Activated CD4-positive, alpha-beta T cell treated with anti-CD3 and anti-CD28 coated beads, Interleukin-2, amount 50 U/mL, for 4 hours (primary cell): Measurements from ENCODE around the gene EPN3.

Source experiments
- DNase-seq, 2 experiments: peaks; one replicate each; pipeline ENCODE4 v3.0.0-alpha.2; 2020

The EPN3 gene

DNA sequence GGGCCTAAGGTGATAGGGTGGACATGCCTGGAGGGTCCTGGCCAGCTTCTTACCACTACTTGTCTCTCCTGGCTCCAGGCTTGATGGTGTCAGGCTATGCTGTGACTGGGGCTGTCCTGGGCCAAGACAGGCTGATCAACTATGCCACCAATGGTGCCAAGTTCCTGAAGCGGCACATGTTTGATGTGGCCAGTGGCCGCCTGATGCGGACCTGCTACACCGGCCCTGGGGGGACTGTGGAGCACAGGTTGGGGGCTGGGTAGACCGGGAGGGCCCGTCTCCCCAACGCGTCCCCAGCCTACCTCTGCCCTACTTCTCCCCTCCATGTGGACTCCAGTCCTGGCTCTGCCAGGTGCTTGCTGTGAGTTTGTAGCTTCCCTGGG is 18.9 kb downstream of the EPN3 start:
- DNase-seq = no peak

DNA sequence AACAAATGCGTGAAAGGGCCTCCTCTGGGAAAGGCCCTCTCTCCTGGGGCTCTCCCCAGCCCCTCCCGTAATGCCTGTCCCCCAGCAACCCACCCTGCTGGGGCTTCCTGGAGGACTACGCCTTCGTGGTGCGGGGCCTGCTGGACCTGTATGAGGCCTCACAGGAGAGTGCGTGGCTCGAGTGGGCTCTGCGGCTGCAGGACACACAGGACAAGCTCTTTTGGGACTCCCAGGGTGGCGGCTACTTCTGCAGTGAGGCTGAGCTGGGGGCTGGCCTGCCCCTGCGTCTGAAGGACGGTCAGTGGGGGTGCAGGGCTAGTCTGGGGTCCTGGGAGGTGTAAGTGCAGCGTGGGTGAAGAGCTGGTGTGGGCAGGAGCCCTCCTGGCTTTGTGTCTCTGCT is 19.3 kb downstream of the EPN3 start:
- DNase-seq = no peak

DNA sequence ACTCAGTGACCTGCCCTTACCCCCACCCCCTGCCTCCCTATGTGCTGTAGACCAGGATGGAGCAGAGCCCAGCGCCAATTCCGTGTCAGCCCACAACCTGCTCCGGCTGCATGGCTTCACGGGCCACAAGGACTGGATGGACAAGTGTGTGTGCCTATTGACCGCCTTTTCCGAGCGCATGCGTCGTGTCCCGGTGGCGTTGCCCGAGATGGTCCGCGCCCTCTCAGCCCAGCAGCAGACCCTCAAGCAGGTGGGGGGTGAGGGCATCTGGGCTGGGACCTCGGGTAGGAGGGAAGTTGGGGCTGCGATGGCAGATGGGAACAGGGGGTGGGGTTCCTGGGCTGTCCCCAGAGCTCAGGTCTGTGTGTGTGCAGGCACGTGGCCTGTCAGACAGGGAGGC is 21.7 kb downstream of the EPN3 start:
- DNase-seq = no peak

DNA sequence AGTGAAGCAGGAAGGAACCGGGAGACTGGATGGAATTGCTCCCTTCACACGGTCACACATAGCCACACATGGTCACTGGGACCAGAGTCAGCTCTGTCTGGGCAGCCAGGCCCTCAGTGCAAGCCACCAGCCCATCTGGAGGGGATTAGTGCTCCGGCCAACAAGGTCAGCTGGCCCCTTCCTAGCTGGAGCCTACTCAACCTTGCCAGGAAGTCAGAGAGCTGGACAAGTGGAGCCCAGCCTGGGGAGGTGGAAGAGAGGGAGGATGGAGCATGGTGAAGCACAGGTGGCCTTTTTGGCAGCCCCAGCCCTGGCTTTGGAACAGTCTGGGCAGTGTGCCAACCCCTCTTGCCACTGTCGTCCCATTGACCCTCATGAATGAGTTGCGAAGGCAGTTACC is 24.3 kb downstream of the EPN3 start:
- DNase-seq = no peak

DNA sequence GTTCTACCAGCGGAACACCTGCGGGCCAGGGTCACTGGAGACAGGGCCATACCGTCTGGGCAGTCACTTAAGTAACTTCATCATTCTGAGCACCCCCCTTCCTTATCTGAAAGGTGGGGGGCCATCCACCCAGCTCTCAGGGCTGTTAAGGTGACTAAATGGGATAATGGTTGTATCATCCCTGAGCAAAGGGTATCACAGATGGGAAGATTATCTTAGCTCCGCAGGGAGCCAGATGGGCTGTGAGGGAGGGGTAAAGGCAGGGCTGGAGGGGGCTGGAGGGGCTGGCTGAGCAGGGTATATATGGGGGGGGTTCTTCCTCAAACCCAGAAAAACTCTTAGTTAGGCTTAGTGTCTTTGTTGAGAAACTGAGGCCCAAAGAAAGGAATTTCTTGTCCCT is 25.1 kb downstream of the EPN3 start:
- no peak for DNase-seq

DNA sequence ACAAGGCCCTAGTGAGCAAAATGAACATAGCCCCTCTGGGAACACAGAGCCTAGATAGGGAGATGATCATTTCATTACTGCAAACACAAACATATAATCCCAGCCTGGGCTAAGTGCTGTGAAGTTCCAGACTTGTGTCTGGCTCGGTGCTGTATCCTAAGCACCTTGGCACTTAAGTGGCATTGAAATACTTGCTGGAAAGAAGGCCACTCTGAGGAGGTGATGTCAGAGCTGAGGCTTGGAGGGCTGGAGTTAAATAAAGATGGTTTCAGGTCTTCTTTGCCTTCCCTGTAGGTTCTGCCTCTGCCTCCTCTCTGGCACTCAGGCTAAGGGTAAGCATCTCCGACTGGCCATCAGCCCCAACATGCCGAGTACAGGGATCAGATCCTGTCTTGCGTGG is 25.6 kb downstream of the EPN3 start:
- no peak for DNase-seq

DNA sequence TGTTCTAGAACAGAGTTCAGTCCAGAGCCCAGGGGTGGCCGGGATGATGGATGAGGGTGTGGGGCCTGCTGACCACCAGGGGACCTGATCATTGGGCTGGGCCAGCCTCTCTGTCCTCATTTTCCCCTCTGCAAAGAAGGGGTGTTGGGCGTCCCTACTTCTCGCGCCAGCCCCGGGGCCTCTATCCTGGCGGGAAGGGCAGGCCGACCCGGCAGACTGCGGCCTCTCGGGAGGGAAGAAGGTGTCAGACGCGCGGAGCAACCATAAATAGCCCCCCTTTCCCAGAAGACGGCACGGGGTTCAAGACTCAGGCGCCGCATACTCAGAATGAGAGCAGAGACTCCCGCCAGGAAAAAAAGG is 26.0 kb downstream of the EPN3 start:
- DNase-seq = no peak

DNA sequence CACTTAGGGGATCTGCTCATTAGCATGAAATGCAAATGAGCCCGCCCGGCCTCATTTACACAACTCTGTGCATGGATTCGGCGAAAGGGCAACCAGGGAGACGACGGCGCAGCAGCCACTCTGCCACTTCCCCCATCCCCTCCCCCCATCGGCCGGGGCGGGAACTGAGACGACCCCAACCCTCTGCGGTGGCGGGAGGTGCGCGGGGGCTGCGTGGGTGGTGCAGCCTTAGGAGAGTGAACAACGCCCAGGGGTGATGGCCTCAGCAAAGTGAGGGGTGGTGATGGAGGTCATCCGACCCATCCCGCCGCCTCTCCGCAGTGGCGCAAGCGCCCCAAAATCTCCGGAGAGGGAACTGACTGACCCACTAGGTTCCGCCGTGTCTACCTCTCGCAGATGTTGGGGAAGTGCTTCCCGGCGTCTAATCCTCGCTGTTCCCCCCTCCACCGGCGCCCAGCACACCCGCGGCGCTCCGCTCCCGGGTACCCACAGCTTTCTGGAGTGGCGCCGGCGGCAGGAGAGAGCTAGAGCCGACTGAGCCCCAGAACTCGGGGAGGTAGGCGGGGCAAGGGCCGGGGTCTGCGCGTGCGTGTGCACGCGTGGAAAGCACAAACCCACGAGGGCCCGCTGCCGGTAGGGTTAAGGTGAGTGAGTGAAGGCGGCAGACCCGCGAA is 26.5 kb downstream of the EPN3 start:
- DNase-seq = no peak

DNA sequence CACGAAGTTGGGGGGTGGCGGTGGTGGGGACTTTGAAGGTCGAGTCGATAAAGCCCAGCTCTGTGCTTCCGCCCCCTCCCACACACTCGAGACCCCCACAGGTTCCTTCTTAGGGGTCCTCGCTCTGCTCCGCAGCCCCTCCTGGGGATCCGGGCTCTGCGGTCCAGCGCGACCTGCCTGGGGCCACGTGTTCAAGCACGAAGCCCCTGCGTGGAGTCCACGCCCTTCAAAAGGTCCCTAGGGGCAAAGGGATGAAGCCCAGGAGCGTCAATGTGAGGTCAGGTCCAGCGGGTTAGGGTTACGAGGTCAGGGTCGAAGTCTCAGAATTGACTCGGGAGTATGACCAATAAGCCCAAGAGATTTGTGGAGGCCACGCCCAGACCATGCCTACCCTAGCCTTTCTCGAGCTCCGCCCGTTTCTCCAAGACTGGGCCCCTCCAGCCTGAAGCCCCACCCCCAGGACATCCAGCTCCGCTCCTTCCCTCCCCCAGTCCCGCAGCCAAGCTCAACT is 27.2 kb downstream of the EPN3 start:
- no peak for DNase-seq

DNA sequence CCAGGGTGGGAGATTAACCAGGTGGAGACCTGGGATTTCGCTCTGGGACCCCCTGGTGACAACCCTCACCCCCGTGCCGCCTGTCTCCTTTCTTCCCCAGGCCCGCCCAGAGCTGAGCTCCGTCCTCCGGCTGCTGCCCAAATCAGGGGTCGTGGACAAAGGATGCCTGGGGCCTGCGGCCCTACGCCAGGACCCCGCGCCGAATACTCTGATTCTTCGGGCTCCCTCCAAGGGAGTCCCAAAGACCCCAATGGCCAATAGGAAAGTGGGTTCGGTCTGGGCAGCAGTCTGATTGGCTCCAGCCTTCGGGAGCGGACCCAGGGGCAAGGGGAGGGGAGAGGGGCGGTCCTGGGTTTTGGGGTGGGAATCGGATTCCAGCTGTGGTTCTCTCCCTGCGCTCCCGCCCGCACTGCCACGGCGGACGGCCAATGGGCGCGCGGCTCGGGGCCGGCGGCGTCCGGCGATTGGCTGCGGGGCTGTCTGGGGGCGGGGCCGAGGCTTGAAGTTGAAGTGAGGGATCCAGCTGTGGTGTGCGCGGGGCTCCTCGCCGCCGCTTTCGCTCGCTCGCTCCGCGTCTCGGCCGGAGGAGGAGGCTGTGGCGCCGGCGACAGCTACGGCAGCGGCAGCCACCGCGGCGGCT is 27.8 kb downstream of the EPN3 start, which contains the start of gene CACNA1G:
Gene CACNA1G (plus strand): TSS at position 531 of the 640 bp plus-strand sequence. CDS start 745 bp downstream, outside the sequence.
- DNase-seq = peak; percentile 83 to 86

DNA sequence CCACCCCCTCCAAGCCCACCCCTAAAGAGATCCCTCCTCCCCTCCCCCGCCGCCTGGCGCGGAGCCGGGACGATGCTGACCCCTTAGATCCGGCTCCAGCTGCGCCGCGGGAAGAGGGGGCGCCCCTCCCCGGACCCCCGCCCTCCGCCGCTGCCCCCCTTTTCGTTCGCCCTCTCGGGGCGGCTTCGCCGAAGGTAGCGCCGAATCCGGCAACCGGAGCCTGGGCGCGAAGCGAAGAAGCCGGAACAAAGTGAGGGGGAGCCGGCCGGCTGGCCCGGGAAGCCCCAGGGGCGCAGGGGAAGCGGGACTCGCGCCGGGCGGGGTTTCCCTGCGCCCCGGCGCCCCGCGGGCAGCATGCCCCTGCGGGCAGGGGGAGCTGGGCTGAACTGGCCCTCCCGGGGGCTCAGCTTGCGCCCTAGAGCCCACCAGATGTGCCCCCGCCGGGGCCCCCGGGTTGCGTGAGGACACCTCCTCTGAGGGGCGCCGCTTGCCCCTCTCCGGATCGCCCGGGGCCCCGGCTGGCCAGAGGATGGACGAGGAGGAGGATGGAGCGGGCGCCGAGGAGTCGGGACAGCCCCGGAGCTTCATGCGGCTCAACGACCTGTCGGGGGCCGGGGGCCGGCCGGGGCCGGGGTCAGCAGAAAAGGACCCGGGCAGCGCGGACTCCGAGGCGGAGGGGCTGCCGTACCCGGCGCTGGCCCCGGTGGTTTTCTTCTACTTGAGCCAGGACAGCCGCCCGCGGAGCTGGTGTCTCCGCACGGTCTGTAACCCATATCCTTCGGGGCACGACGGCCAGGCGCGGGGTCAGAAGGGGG is 28.6 kb downstream of the EPN3 start:
- no peak for DNase-seq

DNA sequence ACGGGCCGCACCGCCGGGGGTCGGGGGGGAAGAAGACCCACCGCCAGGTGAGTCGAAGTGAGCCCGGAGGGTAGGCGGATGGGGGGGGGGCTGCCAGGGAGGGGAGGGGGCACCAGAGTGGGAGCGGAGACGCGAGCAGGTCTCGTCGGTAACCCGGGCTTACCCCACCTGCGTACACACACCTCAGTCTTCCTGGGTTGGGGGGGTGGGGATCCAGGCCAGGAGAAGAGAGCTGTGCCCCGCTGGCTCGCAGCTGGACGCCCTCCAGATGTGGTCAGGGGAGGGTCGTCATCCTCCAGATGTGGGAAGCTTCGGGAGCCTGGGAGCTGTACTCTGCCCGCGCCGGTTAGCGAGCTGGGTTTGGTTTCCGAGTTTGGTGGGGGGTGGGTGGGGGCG is 29.2 kb downstream of the EPN3 start:
- no peak for DNase-seq

DNA sequence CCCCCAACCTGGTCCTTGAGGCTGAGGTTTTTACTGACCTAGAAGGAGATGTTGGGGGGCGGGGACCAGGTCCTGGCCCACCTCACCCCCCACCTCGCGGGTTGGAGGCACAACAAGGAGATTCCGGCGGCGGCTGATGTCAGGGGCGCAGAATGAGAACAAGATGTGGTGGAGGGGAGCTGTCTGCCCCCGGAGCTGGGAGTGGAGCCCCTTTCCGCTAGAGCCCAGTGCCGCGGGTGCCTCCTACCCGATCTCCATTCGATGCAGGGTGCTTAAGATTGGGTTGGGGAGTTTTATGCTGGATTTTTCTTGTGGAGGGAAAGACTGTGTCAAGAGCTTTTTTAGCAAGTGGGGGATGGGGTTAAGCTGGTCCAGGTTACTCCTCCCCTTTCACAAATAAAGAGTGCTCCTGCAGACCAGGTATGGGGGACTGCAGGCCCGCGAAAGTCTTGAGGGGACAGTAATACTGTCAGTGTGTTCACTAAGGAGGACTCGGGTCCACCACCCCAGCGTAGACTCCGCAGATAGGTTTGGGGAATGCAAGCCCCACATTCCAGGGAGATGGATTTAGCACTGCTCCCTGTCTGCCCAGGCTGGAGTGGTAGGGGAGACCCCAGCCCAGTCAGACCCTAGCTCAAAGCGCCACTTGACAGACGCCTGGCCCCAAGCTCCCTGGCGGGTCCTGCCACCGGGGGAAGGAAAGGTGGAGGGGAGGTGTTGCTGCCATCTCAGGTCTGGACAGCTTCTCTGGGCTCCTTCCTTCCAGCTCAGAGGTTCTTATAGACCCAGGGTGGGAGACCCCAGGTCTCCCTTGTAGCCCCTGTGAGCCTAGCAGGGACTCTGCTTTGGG is 29.9 kb downstream of the EPN3 start:
- DNase-seq = no peak

DNA sequence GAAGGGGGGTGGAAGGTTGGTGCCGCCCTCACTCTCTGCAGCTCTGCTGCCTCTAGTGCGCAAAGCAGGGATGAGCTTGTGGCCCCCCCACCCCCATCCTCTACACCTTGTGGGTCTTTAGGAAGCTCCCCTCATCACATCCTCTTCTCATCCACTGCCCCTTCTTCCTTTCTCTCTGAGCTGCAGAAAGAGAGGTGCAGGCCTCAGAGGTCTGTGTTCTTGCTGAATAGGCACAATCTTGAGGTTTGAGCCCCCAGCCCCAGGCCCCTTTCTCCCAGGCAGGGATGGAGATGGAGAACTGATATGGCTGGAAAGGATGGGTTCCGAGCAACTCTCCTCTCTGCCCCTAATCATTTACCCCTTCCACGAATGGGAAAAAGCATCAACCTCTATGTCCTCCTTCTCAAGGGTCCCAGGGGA is 30.6 kb downstream of the EPN3 start:
- DNase-seq = no peak

DNA sequence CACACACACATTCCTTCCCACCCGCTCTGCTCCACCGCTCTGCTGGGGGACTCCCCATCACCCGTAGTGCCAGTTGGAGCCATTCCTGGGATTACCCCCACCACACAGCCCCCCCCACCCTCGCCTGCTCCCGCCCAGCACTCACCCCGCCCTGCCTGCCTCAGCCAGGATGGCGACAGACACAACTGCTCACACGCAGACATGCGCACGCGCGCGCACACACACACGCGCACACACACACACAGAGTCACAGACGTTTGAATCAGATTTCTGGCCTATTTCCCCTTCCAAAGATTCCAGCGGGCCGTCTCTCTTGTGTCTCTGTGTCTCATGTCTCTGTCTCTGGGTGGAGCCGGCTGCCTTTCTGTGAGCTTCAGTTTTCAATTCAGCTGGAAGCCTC is 32.4 kb downstream of the EPN3 start:
- no peak for DNase-seq

DNA sequence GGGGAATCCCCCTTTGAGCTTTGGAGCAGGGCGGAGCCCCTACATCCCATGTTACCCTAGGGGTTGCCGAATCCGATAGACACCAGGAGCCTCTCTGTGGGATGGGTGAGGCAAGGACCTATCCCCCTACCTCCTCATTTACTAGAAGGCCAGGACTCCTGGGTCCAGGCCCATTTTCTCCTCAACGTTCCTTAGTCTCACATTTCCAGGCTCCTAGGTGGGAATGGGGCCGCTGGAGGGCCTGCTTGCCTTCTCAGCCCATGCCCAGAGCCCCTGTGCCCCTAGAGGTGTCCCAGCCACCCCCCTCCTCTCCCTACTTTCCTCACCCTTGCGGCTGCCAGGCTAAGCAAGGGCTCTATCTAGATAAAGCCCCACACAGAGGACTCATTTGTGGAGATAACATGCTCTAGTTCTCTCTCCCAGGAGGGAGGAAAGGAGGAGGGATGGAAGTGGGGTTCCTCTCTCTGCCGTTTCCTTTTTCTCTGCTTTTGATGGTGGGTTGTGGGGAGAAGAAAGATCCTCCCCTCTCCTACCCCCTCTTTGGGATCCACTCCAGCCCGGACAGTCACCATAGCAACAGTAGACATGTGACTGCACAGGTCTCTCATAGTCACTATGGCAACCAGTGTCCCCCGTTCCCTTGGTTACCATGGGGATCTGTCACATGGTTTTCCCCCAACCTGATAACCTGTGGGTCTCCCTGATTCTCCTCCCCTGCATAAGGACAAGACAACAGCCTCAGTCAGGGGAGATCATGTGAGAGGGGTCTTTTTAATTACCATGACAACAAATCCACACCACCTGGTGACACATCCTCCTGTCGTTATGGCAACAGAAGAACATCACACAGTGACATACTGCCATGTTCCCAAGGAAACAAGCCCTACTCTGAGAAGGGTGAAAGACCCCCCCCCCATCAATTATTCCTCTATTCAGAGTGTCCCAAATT is 33.1 kb downstream of the EPN3 start:
- DNase-seq = no peak

DNA sequence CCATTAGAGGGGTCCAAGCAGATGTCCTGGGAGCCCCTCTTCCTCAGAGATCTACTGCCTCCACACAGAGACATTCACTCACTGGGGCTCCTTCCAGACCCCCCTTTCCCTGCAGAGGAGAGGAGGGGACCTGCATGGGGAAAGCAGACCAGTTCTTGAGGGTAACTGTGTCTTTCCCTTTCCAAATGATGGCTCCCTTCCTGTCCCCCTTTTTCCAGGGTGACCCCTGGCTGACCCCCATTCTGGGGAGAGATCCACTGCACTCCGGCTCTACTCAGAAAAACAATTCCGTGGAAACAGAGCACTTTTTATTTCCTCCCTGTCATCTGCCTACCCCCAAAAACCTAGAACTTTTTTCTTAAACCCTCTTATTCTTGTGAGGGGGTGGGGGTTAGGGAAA is 34.4 kb downstream of the EPN3 start:
- no peak for DNase-seq

DNA sequence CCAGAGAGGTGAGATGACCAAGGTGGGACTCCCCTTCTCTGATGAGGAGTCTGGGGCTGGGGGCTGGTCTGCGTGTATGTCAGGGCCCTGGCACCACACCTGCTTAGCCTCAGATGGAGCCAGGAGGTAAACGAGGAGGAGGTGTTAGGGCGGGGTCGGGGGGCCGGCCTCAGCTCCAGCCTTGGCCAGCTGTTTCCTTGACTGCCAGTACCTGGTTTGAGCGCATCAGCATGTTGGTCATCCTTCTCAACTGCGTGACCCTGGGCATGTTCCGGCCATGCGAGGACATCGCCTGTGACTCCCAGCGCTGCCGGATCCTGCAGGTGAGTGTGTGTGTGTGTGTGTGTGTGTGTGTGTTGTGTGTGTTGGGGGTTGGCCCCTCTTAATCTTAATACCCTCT is 36.1 kb downstream of the EPN3 start:
- DNase-seq = no peak

DNA sequence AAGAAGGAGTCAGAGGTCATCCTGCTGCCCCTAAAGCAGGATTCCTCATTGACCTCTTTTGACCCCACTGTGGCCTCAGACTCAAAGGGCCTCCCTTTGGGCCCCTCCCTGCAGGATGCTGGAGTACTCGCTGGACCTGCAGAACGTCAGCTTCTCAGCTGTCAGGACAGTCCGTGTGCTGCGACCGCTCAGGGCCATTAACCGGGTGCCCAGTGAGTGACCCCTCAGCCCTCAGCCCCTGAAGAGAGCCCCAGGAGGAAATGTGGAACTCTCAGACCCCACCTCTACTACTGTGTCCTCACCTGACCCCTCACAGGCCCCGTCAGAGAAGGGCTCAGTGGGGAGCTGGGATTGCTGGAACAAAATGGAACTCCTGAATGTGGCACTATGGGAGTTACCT is 37.1 kb downstream of the EPN3 start:
- no peak for DNase-seq

DNA sequence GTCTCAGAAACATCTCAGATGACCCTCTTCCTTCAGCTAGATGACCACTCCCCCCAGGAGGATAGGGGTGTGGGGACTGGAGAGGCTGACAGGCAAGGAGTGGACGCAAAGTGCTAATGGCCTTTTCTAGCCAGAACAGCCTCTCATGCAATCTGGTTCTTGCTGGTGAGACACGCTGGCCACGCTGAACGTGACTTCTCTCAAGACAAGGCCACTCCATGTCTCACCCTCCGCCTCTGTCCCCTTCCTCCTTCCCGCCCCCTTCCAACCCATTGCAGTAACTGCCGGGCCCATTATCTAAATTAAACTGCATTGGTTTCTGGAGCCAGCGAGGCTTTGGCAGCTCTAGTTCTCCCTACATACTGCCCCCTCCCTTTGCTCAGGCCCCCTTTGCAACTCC is 37.5 kb downstream of the EPN3 start:
- no peak for DNase-seq

DNA sequence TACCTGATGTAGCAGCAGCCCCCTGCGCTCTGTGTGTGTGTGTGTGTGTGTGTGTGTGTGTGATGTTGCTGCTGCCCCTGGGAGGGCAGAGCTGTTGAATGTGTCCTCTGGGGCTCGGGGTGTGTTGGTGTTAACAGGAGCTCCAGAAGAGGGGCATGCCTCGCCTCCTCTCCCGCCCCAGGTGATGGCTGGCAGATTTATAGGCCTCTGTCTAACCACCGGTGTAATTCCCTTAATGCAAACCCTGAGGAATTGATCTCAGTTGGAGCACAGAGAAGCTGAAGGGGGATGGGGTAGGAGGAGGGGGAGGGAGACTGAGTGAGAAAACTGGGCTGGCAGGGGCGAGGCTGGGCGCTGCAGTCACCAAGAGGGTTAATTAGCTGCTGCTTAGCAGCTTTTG is 38.0 kb downstream of the EPN3 start:
- no peak for DNase-seq

DNA sequence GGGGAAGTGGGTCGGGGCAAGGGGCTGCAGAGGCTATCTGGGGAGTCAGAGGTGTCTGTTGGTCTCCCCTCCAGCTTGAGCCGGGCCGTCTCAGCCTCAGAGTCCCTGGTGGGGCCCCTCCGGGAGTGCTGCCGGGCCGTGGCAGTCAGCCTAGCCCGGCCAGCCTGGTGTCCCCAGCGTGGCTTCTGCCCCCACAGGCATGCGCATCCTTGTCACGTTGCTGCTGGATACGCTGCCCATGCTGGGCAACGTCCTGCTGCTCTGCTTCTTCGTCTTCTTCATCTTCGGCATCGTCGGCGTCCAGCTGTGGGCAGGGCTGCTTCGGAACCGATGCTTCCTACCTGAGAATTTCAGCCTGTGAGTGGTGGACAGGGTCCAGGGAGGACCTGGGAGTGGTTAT is 39.1 kb downstream of the EPN3 start:
- DNase-seq = no peak
